HEK293 (cell line): ENCODE data around the gene DRC7.

ENCODE experiments used
- CTCF ChIA-PET: fragments of 350-600 bp; formaldehyde crosslinking; extraction: SDS; loops from one replicate; lab custom pipeline; 2021; ENCODE audit warnings: antibody characterized with exemption; lab: Yijun Ruan, JAX
- POLR2A ChIA-PET: fragments of 300-600 bp; formaldehyde crosslinking; extraction: SDS; loops from one replicate; lab custom pipeline; 2020; ENCODE audit warnings: antibody characterized with exemption, inconsistent platforms; lab: Yijun Ruan, JAX
- H3K27ac ChIP-seq: fragments of 200-500 bp; sonication (Bioruptor generic); 2 replicates; pipeline ENCODE4 v1.5.1; 2014; ENCODE audit warnings: low read depth, low read length, control low read depth, inconsistent platforms; ENCODE audit errors: extremely low read depth
- H3K36me3 ChIP-seq, 2 experiments: fragments of 200-500 bp in 1 of 2; sonication (Bioruptor generic) in 1 of 2; 1 replicate in 1 of 2; 2 replicates in 1 of 2; pipeline ENCODE4 v1.5.1; 2014 to 2017; ENCODE audit warnings: inconsistent platforms in 2 of 2, low read length in 2 of 2; ENCODE audit not compliant: control insufficient read depth in 2 of 2, insufficient read depth in 1 of 2
- H3K4me1 ChIP-seq: fragments of 200-500 bp; sonication (Bioruptor generic); 2 replicates; pipeline ENCODE4 v1.5.1; 2014; ENCODE audit warnings: mild to moderate bottlenecking, low read length, inconsistent platforms; ENCODE audit not compliant: control insufficient read depth, insufficient read depth
- H3K4me3 ChIP-seq: 2 replicates; pipeline ENCODE4 v1.5.1; 2011; ENCODE audit warnings: low read depth, mild to moderate bottlenecking, control low read depth, low read length, moderate library complexity
- H3K9me3 ChIP-seq: fragments of 200-500 bp; sonication (Bioruptor generic); 2 replicates; pipeline ENCODE4 v1.5.1; 2014; ENCODE audit warnings: low read depth, low read length, inconsistent platforms; ENCODE audit not compliant: control insufficient read depth, insufficient read depth
- EGR2 ChIP-seq: fragments of 450-650 bp; formaldehyde crosslinking; IDR thresholded peaks from 2 replicates; pipeline ENCODE4 v1.5.1; 2016; ENCODE audit warnings: low read depth, missing biosample characterization, missing genetic modification characterization
- MEIS1 ChIP-seq: sonication (generic); formaldehyde crosslinking; IDR thresholded peaks from 2 replicates; pipeline ENCODE4 v1.8.1; 2022; ENCODE audit warnings: missing genetic modification reagents, mild to moderate bottlenecking, borderline replicate concordance
- SP3 ChIP-seq: fragments of 450-650 bp; formaldehyde crosslinking; IDR thresholded peaks from 2 replicates; pipeline ENCODE4 v1.5.1; 2016; ENCODE audit warnings: missing biosample characterization, missing genetic modification characterization
- ZBTB11 ChIP-seq: fragments of 450-650 bp; formaldehyde crosslinking; conservative IDR thresholded peaks from 2 replicates; pipeline ENCODE4 v1.5.1; 2016; ENCODE audit warnings: low read depth, missing biosample characterization, missing genetic modification characterization
- ZFP41 ChIP-seq: fragments of 450-650 bp; formaldehyde crosslinking; IDR thresholded peaks from 2 replicates; pipeline ENCODE4 v1.5.1; 2016; ENCODE audit warnings: missing biosample characterization, missing genetic modification characterization, borderline replicate concordance
- ZFP69B ChIP-seq: fragments of 450-650 bp; formaldehyde crosslinking; IDR thresholded peaks from 2 replicates; pipeline ENCODE4 v1.5.1; 2016; ENCODE audit warnings: missing biosample characterization, missing genetic modification characterization
- ZIC2 ChIP-seq: fragments of 450-650 bp; formaldehyde crosslinking; IDR thresholded peaks from 2 replicates; pipeline ENCODE4 v1.5.1; 2016; ENCODE audit warnings: missing biosample characterization, missing genetic modification characterization
- ZNF19 ChIP-seq: fragments of 450-650 bp; formaldehyde crosslinking; IDR thresholded peaks from 2 replicates; pipeline ENCODE4; 2016; ENCODE audit warnings: missing biosample characterization, missing genetic modification characterization, low read depth
- ZNF214 ChIP-seq: fragments of 450-650 bp; formaldehyde crosslinking; IDR thresholded peaks from 2 replicates; pipeline ENCODE4 v1.5.1; 2017; ENCODE audit warnings: missing biosample characterization, mild to moderate bottlenecking, missing genetic modification characterization, borderline replicate concordance
- ZNF223 ChIP-seq: fragments of 450-650 bp; formaldehyde crosslinking; IDR thresholded peaks from 2 replicates; pipeline ENCODE4 v1.5.1; 2016; ENCODE audit warnings: missing biosample characterization, missing genetic modification characterization
- ZNF311 ChIP-seq: fragments of 450-650 bp; formaldehyde crosslinking; IDR thresholded peaks from 2 replicates; pipeline ENCODE4 v1.5.1; 2017; ENCODE audit warnings: missing biosample characterization, missing genetic modification characterization, borderline replicate concordance
- ZNF366 ChIP-seq: fragments of 450-650 bp; formaldehyde crosslinking; conservative IDR thresholded peaks from 2 replicates; pipeline ENCODE4 v1.5.1; 2016; ENCODE audit warnings: missing biosample characterization, missing genetic modification characterization
- ZNF37A ChIP-seq: fragments of 450-650 bp; IDR thresholded peaks from 2 replicates; pipeline ENCODE4 v1.5.1; 2018; ENCODE audit warnings: missing biosample characterization, missing genetic modification characterization
- ZNF768 ChIP-seq: fragments of 450-650 bp; formaldehyde crosslinking; IDR thresholded peaks from 2 replicates; pipeline ENCODE4 v1.5.1; 2018; ENCODE audit warnings: missing biosample characterization, mild to moderate bottlenecking, missing genetic modification characterization
- ZNF837 ChIP-seq: fragments of 450-650 bp; formaldehyde crosslinking; IDR thresholded peaks from 2 replicates; pipeline ENCODE4 v1.5.1; 2016; ENCODE audit warnings: missing biosample characterization, missing genetic modification characterization
- ZSCAN23 ChIP-seq: fragments of 450-650 bp; formaldehyde crosslinking; IDR thresholded peaks from 2 replicates; pipeline ENCODE4 v1.5.1; 2016; ENCODE audit warnings: missing biosample characterization, missing genetic modification characterization

DRC7 gene

GRCh38 chr16:57652695-57653471, 41.7 kb upstream of the DRC7 start:
- no peak overlapping the region for H3K27ac ChIP-seq
- POLR2A ChIA-PET = no interaction called here
- no peaks in the 10 kb centered on the region for H3K4me1 ChIP-seq
- CTCF ChIA-PET = interaction anchor here (0.6 to 1.4 kb wide), 3 partner anchors 14 to 299 kb away, joined by 4 to 6 read pairs (median 5); no protein-coding TSS in a partner anchor
- no peak overlapping the region for H3K4me3 ChIP-seq
- H3K9me3 ChIP-seq = no peaks in the 10 kb centered on the region
- no peaks in the 10 kb centered on the region for H3K36me3 ChIP-seq
- TF ChIP-seq ZSCAN23 (tag by site-specific recombination) (no peak), ZNF19 (no peak), EGR2 (tag by site-specific recombination) (peak; percentile 33; the same call in 1 of the 2 replicates), MEIS1 (CRISPR knock-in tag) (no peak)

GRCh38 chr16:57653936-57654335, 40.7 kb upstream of the DRC7 start:
- Histone ChIP-seq H3K36me3 (no peaks in the 10 kb centered on the region), H3K9me3 (no peaks in the 10 kb centered on the region), H3K4me1 (no peaks in the 10 kb centered on the region), H3K4me3 (no peak overlapping the region), H3K27ac (no peak overlapping the region)
- ChIA-PET POLR2A (no interaction called here), CTCF (no interaction called here)
- TF ChIP-seq ZIC2 (tag by site-specific recombination) (peak; percentile 37; the same call in 1 of the 2 replicates), ZFP41 (tag by site-specific recombination) (no peak), ZNF37A (tag by site-specific recombination) (no peak)

- POLR2A ChIA-PET = no interaction called here
- H3K36me3 ChIP-seq = no peaks in the 10 kb centered on the region
- H3K4me3 ChIP-seq = no peak overlapping the region
- CTCF ChIA-PET = interaction anchor here (0.6 to 1.2 kb wide), 4 partner anchors 8 to 491 kb away, joined by 3 to 5 read pairs (median 4); no protein-coding TSS in a partner anchor
- H3K4me1 ChIP-seq = no peaks in the 10 kb centered on the region
- TF ChIP-seq ZNF311 (tag by site-specific recombination) = no peak
- no peak for TF ChIP-seq ZNF223 (tag by site-specific recombination)
- TF ChIP-seq ZNF768 (tag by site-specific recombination) = peak; percentile 68; the same call in 1 of the 2 replicates
- no peak for TF ChIP-seq ZBTB11 (tag by site-specific recombination)
- no peaks in the 10 kb centered on the region for H3K9me3 ChIP-seq
- no peak overlapping the region for H3K27ac ChIP-seq
These were observed 38.2 kb upstream of the DRC7 start for GRCh38 chr16:57656342-57656955.

GRCh38 chr16:57657228-57657627, 37.4 kb upstream of the DRC7 start:
- Histone ChIP-seq H3K4me1 (no peaks in the 10 kb centered on the region), H3K9me3 (no peaks in the 10 kb centered on the region), H3K36me3 (no peaks in the 10 kb centered on the region), H3K4me3 (no peak overlapping the region), H3K27ac (no peak overlapping the region)
- TF ChIP-seq EGR2 (tag by site-specific recombination) = no peak
- TF ChIP-seq SP3 (tag by site-specific recombination) = no peak
- TF ChIP-seq ZNF366 (tag by site-specific recombination) = no peak
- TF ChIP-seq ZFP41 (tag by site-specific recombination) = no peak
- TF ChIP-seq ZNF214 (tag by site-specific recombination) = no peak
- TF ChIP-seq ZFP69B (tag by site-specific recombination) = no peak
- TF ChIP-seq ZNF837 (tag by site-specific recombination) = no peak
- no peak for TF ChIP-seq ZNF223 (tag by site-specific recombination)
- ChIA-PET POLR2A (no interaction called here), CTCF (no interaction called here)
